ENCODE data around the gene TTLL13.

TTLL13 gene

GRCh38 chr15:90217671-90218394 is 31.5 kb upstream of the TTLL13 start:
- no peak for DNase-seq

GRCh38 chr15:90219421-90220141 is 29.8 kb upstream of the TTLL13 start:
- DNase-seq, result peak; percentile 41

- no peak for DNase-seq
Observed at GRCh38 chr15:90221246-90221900, 28.0 kb upstream of the TTLL13 start.

- DNase-seq, result no peak
Observed at GRCh38 chr15:90222547-90222946, 26.8 kb upstream of the TTLL13 start.

- no peak for DNase-seq
Observed at GRCh38 chr15:90223441-90224165, 25.8 kb upstream of the TTLL13 start.

- DNase-seq, result no peak
Observed at GRCh38 chr15:90225047-90225446, 24.3 kb upstream of the TTLL13 start.

GRCh38 chr15:90225504-90226234 is 23.7 kb upstream of the TTLL13 start:
- no peak for DNase-seq

GRCh38 chr15:90227336-90227735 is 22.0 kb upstream of the TTLL13 start:
- no peak for DNase-seq

GRCh38 chr15:90227816-90228772 is 21.3 kb upstream of the TTLL13 start:
- no peak for DNase-seq

GRCh38 chr15:90228960-90229359 is 20.4 kb upstream of the TTLL13 start:
- no peak for DNase-seq

GRCh38 chr15:90230071-90230494 is 19.3 kb upstream of the TTLL13 start:
- no peak for DNase-seq

- no peak for DNase-seq
Observed at GRCh38 chr15:90230610-90231009, 18.7 kb upstream of the TTLL13 start.

- no peak for DNase-seq
Observed at GRCh38 chr15:90231028-90232017, 18.0 kb upstream of the TTLL13 start.

GRCh38 chr15:90232196-90232595 is 17.2 kb upstream of the TTLL13 start:
- DNase-seq, result no peak

GRCh38 chr15:90232941-90233386 is 16.4 kb upstream of the TTLL13 start:
- no peak for DNase-seq

GRCh38 chr15:90233387-90234095 is 15.8 kb upstream of the TTLL13 start, which contains the start of gene CIB1:
Gene CIB1, minus strand, starts transcription at chr15:90233941. Its CDS starts 56 bp downstream, at chr15:90233885.
- peak; percentile 90 for DNase-seq

GRCh38 chr15:90234096-90234988 is 15.0 kb upstream of the TTLL13 start, which contains the start of gene GDPGP1:
Gene GDPGP1, plus strand, starts transcription at chr15:90234209. Its CDS starts 6,700 bp downstream, at chr15:90240909.
- peak; percentile 88 for DNase-seq

All from right kidney (tissue), 1 donor.